Fibroblast of pulmonary artery (primary cell): ENCODE data around the gene VEGFD.

Experiments used
- DNase-seq: peaks from one replicate; pipeline ENCODE4 v3.0.0-alpha.2; 2010; ENCODE audit warnings: low read depth
- H3K4me3 ChIP-seq: replicated peaks from 2 replicates; pipeline ENCODE4 v1.5.1; 2011; ENCODE audit warnings: low read depth, mild to moderate bottlenecking, control low read depth, low read length, moderate library complexity
- TF ChIP-seq, protein P1 (sequence below): IDR thresholded peaks from 2 replicates; pipeline ENCODE4 v1.5.1; 2011; ENCODE audit warnings: mild to moderate bottlenecking, control low read depth, low read length, inconsistent platforms; ENCODE audit errors: missing control alignments

VEGFD gene

DNA sequence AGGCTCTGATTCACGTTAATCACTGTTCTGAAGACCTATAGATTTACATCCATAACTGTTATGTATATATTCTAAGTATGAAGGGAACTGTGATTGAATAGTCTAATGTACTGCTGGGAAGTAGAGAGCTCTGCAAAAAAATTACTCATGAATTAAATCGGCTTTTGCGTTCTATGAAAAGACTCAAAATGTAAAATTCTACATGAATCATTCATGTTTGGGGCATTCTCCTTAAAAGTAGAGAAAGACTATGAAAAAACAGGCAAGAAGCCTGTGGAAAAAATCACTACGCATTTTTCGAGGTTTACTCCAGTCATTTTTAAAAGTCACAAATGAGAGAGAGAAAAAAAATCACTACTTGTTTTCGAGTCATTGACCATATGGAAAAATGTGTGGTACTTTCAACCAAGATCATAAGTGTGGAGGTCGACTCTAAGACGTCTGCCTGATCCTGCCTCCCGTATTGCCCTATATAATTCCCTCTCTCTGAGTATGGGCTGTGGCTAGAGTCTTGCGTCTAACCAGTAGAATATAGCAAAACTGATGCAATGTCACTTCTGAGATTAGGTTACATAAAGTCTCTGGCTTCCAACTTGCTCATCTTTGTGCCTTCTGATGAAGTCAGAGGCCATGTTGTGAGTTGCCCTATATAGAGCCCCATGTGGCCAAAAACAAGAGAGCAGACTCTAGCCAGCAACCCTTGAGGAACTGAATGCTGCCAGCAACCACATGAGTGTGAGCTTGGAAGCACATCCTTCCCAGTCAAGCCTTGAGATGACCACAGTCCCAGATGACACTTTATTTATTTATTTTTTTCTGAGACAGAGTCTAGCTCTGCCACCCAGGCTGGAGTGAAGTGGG lies 32.1 kb upstream of the VEGFD start:
- DNase-seq: no peak
- TF ChIP-seq, protein P1, sequence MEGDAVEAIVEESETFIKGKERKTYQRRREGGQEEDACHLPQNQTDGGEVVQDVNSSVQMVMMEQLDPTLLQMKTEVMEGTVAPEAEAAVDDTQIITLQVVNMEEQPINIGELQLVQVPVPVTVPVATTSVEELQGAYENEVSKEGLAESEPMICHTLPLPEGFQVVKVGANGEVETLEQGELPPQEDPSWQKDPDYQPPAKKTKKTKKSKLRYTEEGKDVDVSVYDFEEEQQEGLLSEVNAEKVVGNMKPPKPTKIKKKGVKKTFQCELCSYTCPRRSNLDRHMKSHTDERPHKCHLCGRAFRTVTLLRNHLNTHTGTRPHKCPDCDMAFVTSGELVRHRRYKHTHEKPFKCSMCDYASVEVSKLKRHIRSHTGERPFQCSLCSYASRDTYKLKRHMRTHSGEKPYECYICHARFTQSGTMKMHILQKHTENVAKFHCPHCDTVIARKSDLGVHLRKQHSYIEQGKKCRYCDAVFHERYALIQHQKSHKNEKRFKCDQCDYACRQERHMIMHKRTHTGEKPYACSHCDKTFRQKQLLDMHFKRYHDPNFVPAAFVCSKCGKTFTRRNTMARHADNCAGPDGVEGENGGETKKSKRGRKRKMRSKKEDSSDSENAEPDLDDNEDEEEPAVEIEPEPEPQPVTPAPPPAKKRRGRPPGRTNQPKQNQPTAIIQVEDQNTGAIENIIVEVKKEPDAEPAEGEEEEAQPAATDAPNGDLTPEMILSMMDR: no peak
- no peak overlapping the region for H3K4me3 ChIP-seq

DNA sequence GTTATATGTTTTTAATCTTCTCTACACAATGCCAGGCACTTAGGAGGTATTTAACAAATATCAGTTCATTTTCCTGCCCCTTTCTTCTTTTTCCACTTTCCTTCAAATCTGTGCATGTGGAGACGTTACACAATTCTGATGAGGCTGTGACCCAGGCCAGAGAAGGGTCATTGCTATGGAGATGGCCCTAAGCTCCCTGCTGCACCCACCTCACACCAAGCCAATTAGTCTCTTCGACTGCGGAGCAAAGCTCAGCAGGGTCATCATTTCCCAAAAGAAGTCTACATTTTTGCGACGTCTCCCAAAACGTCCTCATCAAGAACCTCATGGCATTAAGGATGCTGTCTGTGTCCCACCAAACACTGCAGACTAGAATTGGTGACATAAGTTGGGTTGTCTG lies 28.9 kb upstream of the VEGFD start:
- TF ChIP-seq, protein P1: no peak
- no peak overlapping the region for H3K4me3 ChIP-seq
- DNase-seq: no peak

DNA sequence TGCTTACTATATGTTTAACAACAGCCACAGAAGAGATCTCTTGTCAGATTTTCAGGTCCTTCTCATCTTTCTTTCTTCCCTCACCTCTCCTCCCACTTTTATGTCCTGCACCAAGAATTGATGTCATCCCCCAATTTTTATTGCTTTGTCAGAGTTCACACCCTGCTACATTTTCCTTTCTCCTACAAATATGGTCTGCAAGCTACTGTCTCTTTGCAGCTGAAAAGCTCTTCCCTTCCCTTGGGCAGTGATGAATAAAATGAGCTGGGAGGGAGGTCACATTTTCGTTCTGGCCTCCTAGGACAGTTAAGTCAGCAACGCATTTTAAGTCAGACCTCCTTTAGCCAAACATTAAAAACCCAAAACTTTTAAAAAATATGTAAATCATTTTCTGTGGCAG lies 26.7 kb upstream of the VEGFD start:
- no peak for DNase-seq
- no peak overlapping the region for H3K4me3 ChIP-seq
- TF ChIP-seq, protein P1: no peak

DNA sequence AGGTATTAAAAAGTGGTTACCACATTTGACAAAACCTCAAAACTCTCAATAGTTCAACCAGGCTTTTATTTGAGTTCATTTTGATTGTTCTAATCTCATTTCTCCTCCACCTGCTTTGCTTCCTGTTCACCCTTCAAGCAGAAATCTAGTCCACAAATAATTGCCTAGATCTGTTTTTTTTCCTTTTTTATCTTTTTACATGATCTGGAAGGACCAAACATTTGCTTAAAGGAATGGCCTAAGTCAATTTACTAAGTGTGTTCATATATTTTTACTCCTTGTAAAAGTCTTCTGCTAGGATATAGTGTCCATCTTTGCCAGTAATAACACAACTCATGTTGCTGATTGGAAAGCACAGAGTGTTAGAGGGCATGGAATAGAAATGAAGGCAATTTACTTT lies 26.2 kb upstream of the VEGFD start:
- TF ChIP-seq, protein P1: no peak

DNA sequence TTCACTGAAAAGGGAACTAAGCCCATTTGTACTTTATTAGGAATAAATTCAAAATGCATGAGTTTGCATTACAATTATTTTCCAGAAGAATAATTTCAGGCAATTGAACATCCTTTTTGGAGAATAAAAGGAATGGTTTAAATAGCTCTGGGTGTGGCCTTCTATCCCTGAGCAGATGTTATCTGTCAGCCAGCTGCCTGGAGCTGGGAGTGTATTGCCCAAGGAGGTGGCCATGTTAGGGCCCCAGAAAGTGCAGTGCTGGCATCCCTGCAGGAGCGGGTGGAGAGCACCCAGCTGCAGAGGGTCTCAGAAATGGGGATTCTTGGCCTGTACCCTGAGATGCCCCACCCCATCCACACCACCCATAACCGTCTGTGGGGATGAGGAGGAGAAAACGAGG lies 21.6 kb upstream of the VEGFD start:
- DNase-seq: peak; percentile 9
- TF ChIP-seq, protein P1: no peak
- no peak overlapping the region for H3K4me3 ChIP-seq

More for the DNA sequence above, 26.2 kb upstream of the VEGFD start:
- DNase-seq: no peak
- no peak overlapping the region for H3K4me3 ChIP-seq

DNA sequence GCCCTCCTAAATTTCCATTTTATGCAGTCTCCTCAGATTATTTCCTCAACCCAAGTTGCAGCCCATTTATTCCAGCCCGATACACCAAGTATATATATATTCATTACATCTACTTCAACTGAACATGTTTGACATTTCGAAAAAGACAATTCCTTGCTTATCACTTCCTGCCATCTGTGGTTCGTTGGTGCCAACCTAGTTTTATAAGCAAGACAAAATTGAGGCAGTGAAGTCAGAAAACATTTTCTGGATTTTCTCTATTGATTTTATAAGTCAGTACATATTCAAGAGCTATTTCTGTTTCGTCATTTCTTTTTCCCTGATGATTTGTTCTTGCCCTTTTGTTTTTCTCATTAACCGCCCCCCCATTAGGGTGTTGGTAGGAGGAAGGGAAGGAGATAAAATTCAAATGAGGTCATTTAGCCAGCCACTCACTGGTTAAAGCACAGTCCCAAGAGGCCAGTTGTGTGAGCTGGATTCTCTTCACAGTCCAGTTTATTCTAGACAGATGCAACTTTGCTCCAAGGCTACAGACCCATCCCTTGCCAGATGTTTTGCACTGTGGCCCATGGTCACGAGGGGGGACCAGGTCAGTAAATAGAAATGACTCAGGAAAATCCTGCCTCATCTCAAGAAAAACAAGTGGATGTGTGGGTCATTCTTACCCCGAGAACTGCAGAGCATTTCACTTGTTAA lies 20.3 kb upstream of the VEGFD start:
- DNase-seq: peak; percentile 59
- TF ChIP-seq, protein P1: no peak
- no peak overlapping the region for H3K4me3 ChIP-seq
